Endothelial cell of umbilical vein (primary cell): ENCODE data around the gene SLC9A9. TPM values are rescaled to one million over a fixed set of nuclear protein-coding genes. Genes with fewer than 3 reads are reported as not detected.

Experiments
- BruUV-seq: library from RNA; stranded (reverse); fragments of 400-500 nt; replicated peaks from 2 replicates; lab custom pipeline; 2021; lab: Mats Ljungman, UMichigan
- CTCF ChIA-PET: fragments of 300-600, 350-600 bp; sonication (Branson Sonifier 250); formaldehyde crosslinking; loops from one replicate; lab custom pipeline; 2021; ENCODE audit warnings: antibody characterized with exemption, inconsistent platforms; lab: Charles Lee
- POLR2A ChIA-PET: fragments of 300-600, 350-600 bp; sonication (Branson Sonifier 250); formaldehyde crosslinking; loops from one replicate; lab custom pipeline; 2021; ENCODE audit warnings: antibody characterized with exemption, inconsistent platforms; lab: Charles Lee
- DNase-seq: peaks from one replicate; pipeline ENCODE4 v3.0.0-alpha.2; 2011; ENCODE audit warnings: low read depth, low spot score
- FAIRE-seq: peaks from 2 replicates; lab custom pipeline; 2011; peaks lifted over from hg19 to GRCh38; lab: Jason Lieb, UNC
- H2AFZ ChIP-seq: 2 replicates; pipeline ENCODE4 v1.6.0; 2012; ENCODE audit warnings: low read depth, low read length, control low read depth, inconsistent platforms
- H3K27ac ChIP-seq: 2 replicates; pipeline ENCODE4 v1.5.1; 2011; ENCODE audit warnings: low read depth, mild to moderate bottlenecking, control low read depth, low read length, moderate library complexity; ENCODE audit not compliant: insufficient read depth
- H3K27me3 ChIP-seq, 2 experiments: 2 replicates each; pipeline versions ENCODE4 v1.6.0 to v1.6.1; 2011; ENCODE audit warnings: low read length in 2 of 2, mixed read lengths in 1 of 2; ENCODE audit not compliant: control insufficient read depth in 2 of 2, insufficient read depth in 2 of 2
- H3K36me3 ChIP-seq, 2 experiments: 2 replicates in 1 of 2; 3 replicates in 1 of 2; pipeline ENCODE4 v1.5.1; 2011; ENCODE audit warnings: low read length in 2 of 2, mild to moderate bottlenecking in 1 of 2, moderate library complexity in 1 of 2; ENCODE audit not compliant: control insufficient read depth in 2 of 2, insufficient read depth in 2 of 2; ENCODE audit errors: extremely low read depth in 1 of 2
- H3K4me1 ChIP-seq: 3 replicates; pipeline ENCODE4 v1.5.1; 2011; ENCODE audit warnings: mild to moderate bottlenecking, low read length; ENCODE audit not compliant: control insufficient read depth, insufficient read depth; ENCODE audit errors: extremely low read depth
- H3K4me2 ChIP-seq: 2 replicates; pipeline ENCODE4 v1.6.1; 2011; ENCODE audit warnings: low read length, control low read depth, mixed read lengths; ENCODE audit not compliant: insufficient read depth
- H3K4me3 ChIP-seq, 3 experiments: fragments of 200-600 bp in 1 of 3; sonication (generic), shearing (Covaris generic) in 1 of 3; replicated peaks in 1 of 3; 2 replicates each; pipeline ENCODE4 v1.5.1; 2011 to 2016; ENCODE audit warnings: control low read depth in 3 of 3, low read length in 3 of 3, mild to moderate bottlenecking in 2 of 3, inconsistent platforms in 1 of 3, low read depth in 1 of 3, moderate library complexity in 1 of 3; ENCODE audit not compliant: insufficient read depth in 1 of 3
- H3K79me2 ChIP-seq: 2 replicates; pipeline ENCODE4 v1.6.0; 2012; ENCODE audit warnings: low read length, inconsistent platforms; ENCODE audit not compliant: control insufficient read depth, insufficient read depth
- H3K9ac ChIP-seq: replicated peaks from 2 replicates; pipeline ENCODE3; 2011; ENCODE audit warnings: low read length, control low read depth; ENCODE audit not compliant: insufficient read depth; ENCODE audit errors: extremely low read depth
- H3K9me1 ChIP-seq: replicated peaks from 3 replicates; pipeline ENCODE4 v1.6.0; 2011; ENCODE audit warnings: mild to moderate bottlenecking, low read length; ENCODE audit not compliant: control insufficient read depth, insufficient read depth; ENCODE audit errors: extremely low read depth
- H3K9me3 ChIP-seq: replicated peaks from 2 replicates; pipeline ENCODE4 v1.5.1; 2012; ENCODE audit warnings: low read length, inconsistent platforms; ENCODE audit not compliant: control insufficient read depth, insufficient read depth
- H4K20me1 ChIP-seq: replicated peaks from 2 replicates; pipeline ENCODE3; 2011; ENCODE audit warnings: mild to moderate bottlenecking, low read length; ENCODE audit not compliant: control insufficient read depth, insufficient read depth; ENCODE audit errors: extremely low read depth
- CTCF ChIP-seq, 2 donors: IDR thresholded peaks; 1 replicate in 1 of 2; 2 replicates in 1 of 2; pipeline ENCODE4 v1.5.1; 2011; ENCODE audit warnings: low read length in 2 of 2, mild to moderate bottlenecking in 2 of 2, moderate library complexity in 2 of 2, control low read depth in 1 of 2, inconsistent platforms in 1 of 2, low read depth in 1 of 2; ENCODE audit not compliant: insufficient read depth in 1 of 2; ENCODE audit errors: extremely low read depth in 1 of 2
- EZH2 ChIP-seq: IDR thresholded peaks from 2 replicates; pipeline ENCODE4 v1.6.1; 2012; ENCODE audit warnings: borderline replicate concordance, low read depth, mild to moderate bottlenecking, moderate library complexity, low read length, inconsistent platforms; ENCODE audit not compliant: severe bottlenecking
- GATA2 ChIP-seq: IDR thresholded peaks from 2 replicates; pipeline ENCODE4 v1.7.0; 2011; ENCODE audit warnings: low read depth, mild to moderate bottlenecking, moderate library complexity, mixed read lengths, low read length; ENCODE audit not compliant: insufficient read length, insufficient read depth
- JUN ChIP-seq: IDR thresholded peaks from 2 replicates; pipeline ENCODE4 v1.6.1; 2011; ENCODE audit warnings: borderline replicate concordance, low read depth; ENCODE audit not compliant: insufficient read length, insufficient read depth
- MAX ChIP-seq: IDR thresholded peaks from 2 replicates; pipeline ENCODE4 v1.6.1; 2011; ENCODE audit not compliant: insufficient read depth, insufficient read length
- MYC ChIP-seq: IDR thresholded peaks from one replicate; pipeline ENCODE4 v1.6.1; 2011; ENCODE audit warnings: mild to moderate bottlenecking, low read depth, low read length
- dilution Hi-C: fragments of 300-500 bp; cut with MboI; formaldehyde crosslinking; loops from one replicate; pipeline ENCODE4 v1.15.0; 2019; ENCODE audit warnings: low sequenced_read_pairs; ENCODE audit not compliant: extremely low pct_ligation_motif_present
- intact Hi-C: fragments of 100-400 bp; cut with micrococcal nuclease; formaldehyde crosslinking; loops from one replicate; pipeline ENCODE4 v1.10.0; 2022
- polyA plus RNA-seq, 4 experiments: library from polyadenylated mRNA; depleted of rRNA in 3 of 4; stranded (reverse) in 3 of 4; unstranded in 1 of 4; fragments of >200 nt; gene quantifications; 2 replicates each; pipeline versions ENCODE4 v1.2.1 to v1.2.3, GENCODE V29; 2011 to 2012; ENCODE audit warnings: missing spikeins in 1 of 4
- total RNA-seq: library from RNA; stranded (reverse); gene quantifications from 2 replicates; pipeline ENCODE4 v1.2.3, GENCODE V29; 2021

The SLC9A9 gene
- total and polyA plus RNA-seq, 2 donors (not counting 3 experiments of a cell fraction or from before 2014, with no cell fraction given), result 1.5 to 1.8 TPM

GRCh38 chr3:143822798-143823197 lies 25.5 kb downstream of the SLC9A9 start:
- Histone ChIP-seq H2AFZ (no peak overlapping the region), H3K4me1 (peaks cover 7% of the 10 kb centered on the region), H3K4me3 (no peak overlapping the region), H3K9ac (no peak overlapping the region), H3K27me3 (no peaks in the 10 kb centered on the region), H3K9me3 (no peaks in the 10 kb centered on the region), H3K36me3 (no peaks in the 10 kb centered on the region), H3K9me1 (no peaks in the 10 kb centered on the region), H4K20me1 (no peaks in the 10 kb centered on the region), H3K27ac (no peak overlapping the region), H3K4me2 (no peak overlapping the region), H3K79me2 (no peaks in the 10 kb centered on the region)
- intact Hi-C loops (no loop called here), dilution Hi-C loops (no loop called here)
- DNase-seq (no peak), FAIRE-seq (no peak)
- ChIA-PET CTCF (no interaction called here), POLR2A (no interaction called here)
- no TSS peak for BruUV-seq
- no peak for TF ChIP-seq EZH2
- TF ChIP-seq MYC, result no peak
- TF ChIP-seq GATA2, result no peak

- DNase-seq (no peak), FAIRE-seq (no peak)
- no peaks in the 10 kb centered on the region for H4K20me1 ChIP-seq
- H2AFZ ChIP-seq, result no peak overlapping the region
- H3K9me1 ChIP-seq, result no peaks in the 10 kb centered on the region
- no peak overlapping the region for H3K27ac ChIP-seq
- TF ChIP-seq CTCF (IDR thresholded peaks at IDR 0.05; ENCODE audit: extremely low read depth in 1 of 2, insufficient read depth in 1 of 2, low read depth in 1 of 2, low read length in 2 of 2), result no peak
- no peak for TF ChIP-seq MAX
- TF ChIP-seq GATA2, result no peak
- TF ChIP-seq JUN, result no peak
- no peak for TF ChIP-seq EZH2
- dilution Hi-C loops, result no loop called here
- H3K4me3 ChIP-seq, result no peak overlapping the region
- no peak overlapping the region for H3K9ac ChIP-seq
- no peaks in the 10 kb centered on the region for H3K27me3 ChIP-seq
- POLR2A ChIA-PET, result no interaction called here
- no peak overlapping the region for H3K4me2 ChIP-seq
- H3K4me1 ChIP-seq, result peaks cover 7% of the 10 kb centered on the region
- no peaks in the 10 kb centered on the region for H3K79me2 ChIP-seq
- no TSS peak for BruUV-seq
- H3K36me3 ChIP-seq, result no peaks in the 10 kb centered on the region
- CTCF ChIA-PET, result no interaction called here
- no peaks in the 10 kb centered on the region for H3K9me3 ChIP-seq
- intact Hi-C loops, result no loop called here
Measured at GRCh38 chr3:143822374-143822773, 25.9 kb downstream of the SLC9A9 start.
